ENCODE measurements around the gene CDKAL1.
"Not testable (repeated sequence)": the region's sequence is repeated elsewhere in the genome, so short reads cannot be mapped to it uniquely, and the experiment has no call there.

DNA sequence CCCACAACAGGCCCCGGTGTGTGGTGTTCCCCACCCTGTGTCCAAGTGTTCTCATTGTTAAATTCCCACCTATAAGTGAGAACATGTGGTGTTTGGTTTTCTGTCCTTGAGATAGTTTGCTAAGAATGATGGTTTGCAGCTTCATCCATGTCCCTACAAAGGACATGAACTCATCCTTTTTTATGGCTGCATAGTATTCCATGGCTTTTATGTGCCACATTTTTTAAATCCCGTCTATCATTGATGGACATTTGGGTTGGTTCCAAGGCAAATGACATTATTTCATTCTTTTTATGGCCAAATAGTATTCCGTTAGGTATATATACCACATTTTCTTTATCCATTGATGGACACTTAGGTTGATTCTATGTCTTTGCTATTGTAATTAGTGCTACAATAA, 186.9 kb downstream of the CDKAL1 start:
- TF ChIP-seq EZH2phosphoT487 (IDR thresholded peaks at IDR 0.05; ENCODE audit: low read length); EZH2 (optimal IDR thresholded peaks at IDR 0.05; ENCODE audit: low read depth, low read length): not testable (repeated sequence)
- TF ChIP-seq, protein P1, sequence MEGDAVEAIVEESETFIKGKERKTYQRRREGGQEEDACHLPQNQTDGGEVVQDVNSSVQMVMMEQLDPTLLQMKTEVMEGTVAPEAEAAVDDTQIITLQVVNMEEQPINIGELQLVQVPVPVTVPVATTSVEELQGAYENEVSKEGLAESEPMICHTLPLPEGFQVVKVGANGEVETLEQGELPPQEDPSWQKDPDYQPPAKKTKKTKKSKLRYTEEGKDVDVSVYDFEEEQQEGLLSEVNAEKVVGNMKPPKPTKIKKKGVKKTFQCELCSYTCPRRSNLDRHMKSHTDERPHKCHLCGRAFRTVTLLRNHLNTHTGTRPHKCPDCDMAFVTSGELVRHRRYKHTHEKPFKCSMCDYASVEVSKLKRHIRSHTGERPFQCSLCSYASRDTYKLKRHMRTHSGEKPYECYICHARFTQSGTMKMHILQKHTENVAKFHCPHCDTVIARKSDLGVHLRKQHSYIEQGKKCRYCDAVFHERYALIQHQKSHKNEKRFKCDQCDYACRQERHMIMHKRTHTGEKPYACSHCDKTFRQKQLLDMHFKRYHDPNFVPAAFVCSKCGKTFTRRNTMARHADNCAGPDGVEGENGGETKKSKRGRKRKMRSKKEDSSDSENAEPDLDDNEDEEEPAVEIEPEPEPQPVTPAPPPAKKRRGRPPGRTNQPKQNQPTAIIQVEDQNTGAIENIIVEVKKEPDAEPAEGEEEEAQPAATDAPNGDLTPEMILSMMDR (IDR thresholded peaks at IDR 0.05; ENCODE audit: low read length), result not testable (repeated sequence)
